ENCODE data around the gene PCDHA8. TPM values are rescaled to one million over a fixed set of nuclear protein-coding genes. Genes with fewer than 3 reads are reported as not detected.

The PCDHA8 gene
- total RNA-seq, 1 donor from 2014 or later, result 0.49 TPM

- H3K9me3 ChIP-seq, result no peaks in the 10 kb centered on the region
- ATAC-seq (no peak), DNase-seq (peak; percentile 58)
- no peaks in the 10 kb centered on the region for H3K36me3 ChIP-seq
- H3K4me1 ChIP-seq, result no peaks in the 10 kb centered on the region
- H3K27ac ChIP-seq, result no peak overlapping the region
- no peaks in the 10 kb centered on the region for H3K27me3 ChIP-seq
- H3K4me3 ChIP-seq, result no peak overlapping the region
- TF ChIP-seq CTCF (IDR thresholded peaks at IDR 0.05), result no peak
- intact Hi-C loops (cut with DNase I), result no loop called here
These were observed 42.4 kb downstream of the PCDHA8 start for GRCh38 chr5:140883373-140883772.

DNA sequence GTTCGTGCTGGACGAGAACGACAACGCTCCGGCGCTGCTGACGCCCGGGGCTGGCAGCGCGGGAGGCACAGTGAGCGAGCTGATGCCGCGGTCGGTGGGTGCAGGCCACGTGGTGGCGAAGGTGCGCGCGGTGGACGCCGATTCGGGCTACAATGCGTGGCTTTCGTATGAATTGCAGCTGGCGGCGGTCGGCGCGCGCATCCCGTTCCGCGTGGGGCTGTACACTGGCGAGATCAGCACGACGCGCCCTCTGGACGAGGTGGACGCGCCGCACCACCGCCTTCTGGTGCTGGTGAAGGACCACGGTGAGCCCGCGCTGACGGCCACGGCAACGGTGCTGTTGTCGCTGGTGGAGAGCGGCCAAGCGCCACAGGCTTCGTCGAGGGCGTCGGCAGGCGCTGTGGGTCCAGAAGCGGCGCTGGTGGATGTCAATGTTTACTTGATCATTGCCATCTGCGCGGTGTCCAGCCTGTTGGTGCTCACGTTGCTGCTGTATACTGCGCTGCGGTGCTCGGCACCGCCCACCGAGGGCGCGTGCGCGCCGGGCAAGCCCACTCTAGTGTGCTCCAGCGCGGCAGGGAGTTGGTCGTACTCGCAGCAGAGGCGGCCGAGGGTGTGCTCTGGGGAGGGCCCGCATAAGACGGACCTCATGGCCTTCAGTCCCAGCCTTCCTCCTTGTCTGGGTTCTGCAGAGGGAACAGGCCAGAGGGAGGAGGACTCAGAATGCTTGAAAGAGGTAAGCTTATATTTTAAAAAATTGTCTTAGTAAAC lies 43.1 kb downstream of the PCDHA8 start:
- H3K4me3 ChIP-seq, result no peak overlapping the region
- H3K9me3 ChIP-seq, result no peaks in the 10 kb centered on the region
- TF ChIP-seq CTCF (IDR thresholded peaks at IDR 0.05), result no peak
- H3K36me3 ChIP-seq, result no peaks in the 10 kb centered on the region
- DNase-seq (peak; percentile 58), ATAC-seq (peak; percentile 26)
- no peaks in the 10 kb centered on the region for H3K4me1 ChIP-seq
- intact Hi-C loops (cut with DNase I), result no loop called here
- no peaks in the 10 kb centered on the region for H3K27me3 ChIP-seq
- H3K27ac ChIP-seq, result no peak overlapping the region

Other genes with a start within 250 kb of the PCDHA8 start
- gene CD14, start 208.0 kb upstream of the PCDHA8 start, total RNA-seq, result 127 TPM
- gene TMCO6, start 201.7 kb upstream of the PCDHA8 start, total RNA-seq, result 10.7 TPM
- gene NDUFA2, start 193.6 kb upstream of the PCDHA8 start, total RNA-seq, result 47.2 TPM
- 63.5 TPM for gene IK, start 193.4 kb upstream of the PCDHA8 start, total RNA-seq
- gene WDR55, start 176.3 kb upstream of the PCDHA8 start, total RNA-seq, result 23.4 TPM
- gene DND1, start 167.6 kb upstream of the PCDHA8 start, total RNA-seq, result 0.84 TPM
- 46.9 TPM for gene HARS1, start 149.8 kb upstream of the PCDHA8 start, total RNA-seq
- 23.1 TPM for gene HARS2, start 149.7 kb upstream of the PCDHA8 start, total RNA-seq
- gene ZMAT2, start 140.7 kb upstream of the PCDHA8 start, total RNA-seq, result 42.3 TPM
- not detected for gene PCDHA1, start 55.0 kb upstream of the PCDHA8 start, total RNA-seq
- 0.35 TPM for gene PCDHA2, start 46.3 kb upstream of the PCDHA8 start, total RNA-seq
- 1.3 TPM for gene PCDHA3, start 40.1 kb upstream of the PCDHA8 start, total RNA-seq
- 1.1 TPM for gene PCDHA4, start 34.1 kb upstream of the PCDHA8 start, total RNA-seq
- 0.43 TPM for gene PCDHA5, start 19.6 kb upstream of the PCDHA8 start, total RNA-seq
- gene PCDHA6, start 13.2 kb upstream of the PCDHA8 start, total RNA-seq, result 0.64 TPM
- 0.35 TPM for gene PCDHA7, start 6.9 kb upstream of the PCDHA8 start, total RNA-seq
- gene PCDHA9, start 7.2 kb downstream of the PCDHA8 start, total RNA-seq, result 0.20 TPM
- 1.7 TPM for gene PCDHA10, start 14.7 kb downstream of the PCDHA8 start, total RNA-seq
- gene PCDHA11, start 27.8 kb downstream of the PCDHA8 start, total RNA-seq, result 0.38 TPM
- gene PCDHA12, start 34.1 kb downstream of the PCDHA8 start, total RNA-seq, result 8.8 TPM
- 2.3 TPM for gene PCDHA13, start 40.9 kb downstream of the PCDHA8 start, total RNA-seq
- 3.7 TPM for gene PCDHAC1, start 85.1 kb downstream of the PCDHA8 start, total RNA-seq
- gene PCDHAC2, start 125.3 kb downstream of the PCDHA8 start, total RNA-seq, result 10.0 TPM
- gene PCDHB1, start 210.2 kb downstream of the PCDHA8 start, total RNA-seq, result 0.12 TPM